ENCODE data around the gene DENND2D.
A peak's percentile ranks its signal among the peaks of the same experiment; 100 is the strongest.

The DENND2D gene, protein sequence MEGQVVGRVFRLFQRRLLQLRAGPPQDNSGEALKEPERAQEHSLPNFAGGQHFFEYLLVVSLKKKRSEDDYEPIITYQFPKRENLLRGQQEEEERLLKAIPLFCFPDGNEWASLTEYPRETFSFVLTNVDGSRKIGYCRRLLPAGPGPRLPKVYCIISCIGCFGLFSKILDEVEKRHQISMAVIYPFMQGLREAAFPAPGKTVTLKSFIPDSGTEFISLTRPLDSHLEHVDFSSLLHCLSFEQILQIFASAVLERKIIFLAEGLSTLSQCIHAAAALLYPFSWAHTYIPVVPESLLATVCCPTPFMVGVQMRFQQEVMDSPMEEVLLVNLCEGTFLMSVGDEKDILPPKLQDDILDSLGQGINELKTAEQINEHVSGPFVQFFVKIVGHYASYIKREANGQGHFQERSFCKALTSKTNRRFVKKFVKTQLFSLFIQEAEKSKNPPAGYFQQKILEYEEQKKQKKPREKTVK

DNA sequence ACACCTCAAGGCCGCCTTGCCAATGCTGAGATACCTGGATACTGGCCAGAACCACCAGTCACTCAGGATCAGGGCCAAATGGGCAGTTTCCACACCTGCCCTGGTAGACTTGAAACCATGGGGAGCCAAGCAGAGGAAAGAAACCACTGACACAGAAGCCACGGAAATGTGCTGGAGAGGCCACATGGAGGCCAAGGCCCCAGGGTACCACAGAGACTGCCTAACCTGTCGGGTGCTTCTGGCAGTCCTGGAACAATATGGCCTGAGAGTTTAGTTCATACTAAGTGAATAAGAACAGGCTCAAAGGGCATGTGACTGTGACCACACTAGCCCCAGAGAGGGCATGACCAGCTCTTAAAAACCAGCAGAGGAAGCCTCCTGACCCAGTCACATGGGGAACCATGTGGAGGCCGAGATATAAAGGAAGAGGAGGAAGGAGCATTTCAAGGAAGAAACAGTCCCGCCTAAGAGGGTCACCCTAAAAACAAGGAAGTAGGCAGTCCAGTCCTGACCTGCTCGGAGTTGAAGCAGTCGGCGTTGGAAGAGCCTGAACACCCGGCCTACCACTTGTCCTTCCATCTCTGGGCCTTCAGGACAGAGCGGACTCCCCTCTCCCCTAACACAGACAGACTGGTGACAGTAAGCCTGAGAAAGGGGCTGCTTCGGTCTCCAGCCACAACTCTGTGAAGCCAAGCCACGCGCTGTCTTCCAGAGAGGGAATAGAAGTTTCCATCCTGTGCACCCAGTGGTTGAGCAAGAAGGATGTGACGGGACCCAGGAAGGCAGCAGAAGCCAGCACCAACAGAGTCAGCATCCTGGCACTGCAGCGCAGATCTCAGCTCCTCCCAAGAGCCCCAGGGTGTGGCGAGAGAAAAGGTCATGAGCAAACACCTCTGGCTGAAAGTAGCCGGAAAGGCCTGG lies at the start of gene DENND2D:
TSS of gene DENND2D (minus strand) at position 766 of the 921 bp plus-strand sequence. CDS start at position 579, 187 bp downstream.
- peak; percentile 61 to 70 for DNase-seq (ENCODE audit: extremely low read depth in 1 of 2, low read depth in 1 of 2)

DNA sequence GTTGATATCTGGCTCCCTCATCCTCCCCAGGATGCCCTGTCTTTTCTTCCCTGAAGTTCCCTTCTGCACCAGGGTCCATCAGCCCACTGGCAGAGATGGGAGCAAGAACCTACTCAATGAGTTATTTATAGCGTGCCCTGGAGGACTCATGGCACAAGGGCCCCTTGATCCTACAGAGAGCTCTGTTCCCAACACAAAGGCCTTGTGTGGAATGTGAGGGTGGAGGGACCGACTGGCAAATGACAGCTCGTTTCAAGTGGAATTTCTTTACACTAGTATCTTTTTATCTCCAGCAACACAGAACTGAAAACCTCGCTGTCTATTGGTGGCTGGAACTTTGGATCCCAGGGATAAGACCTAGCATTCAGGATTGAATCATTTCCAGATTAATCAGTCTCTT lies 49.5 kb upstream of the DENND2D start:
- DNase-seq (ENCODE audit: extremely low read depth in 1 of 2, low read depth in 1 of 2) = no peak

DNA sequence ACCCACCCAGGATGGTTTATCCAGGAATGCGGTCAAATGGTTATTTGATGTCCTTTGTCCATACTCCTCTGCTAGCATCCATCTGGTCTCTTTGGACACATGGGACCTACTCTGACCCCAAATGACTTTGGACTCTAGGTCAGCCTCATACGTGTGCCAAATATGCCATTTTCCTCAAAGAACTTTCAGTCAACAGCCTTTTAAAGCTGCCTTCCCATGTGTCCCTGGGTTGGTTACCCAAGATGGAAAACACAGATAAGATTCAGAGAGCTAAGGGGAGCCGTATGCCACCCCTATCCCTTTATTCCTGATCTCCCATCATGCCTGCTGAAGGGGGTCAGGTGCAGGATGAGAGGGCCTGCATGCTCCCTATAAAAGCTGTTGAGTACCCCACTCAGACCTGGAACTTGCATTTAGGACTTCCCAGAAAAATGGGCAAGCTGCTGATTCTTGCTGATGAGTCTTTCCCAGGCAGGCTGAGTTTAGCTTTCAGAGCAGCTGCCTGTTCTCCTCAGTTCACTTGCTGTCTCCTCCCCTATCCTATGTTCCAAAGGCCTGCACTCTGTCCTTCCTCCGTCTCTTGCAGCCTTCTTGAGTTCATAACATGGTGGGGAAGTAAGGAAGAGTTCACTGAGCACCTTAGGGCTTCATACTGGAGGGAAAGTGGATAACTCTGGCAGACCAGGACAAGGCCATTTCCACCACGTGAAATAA lies 46.8 kb upstream of the DENND2D start:
- DNase-seq (ENCODE audit: extremely low read depth in 1 of 2, low read depth in 1 of 2) = no peak

DNA sequence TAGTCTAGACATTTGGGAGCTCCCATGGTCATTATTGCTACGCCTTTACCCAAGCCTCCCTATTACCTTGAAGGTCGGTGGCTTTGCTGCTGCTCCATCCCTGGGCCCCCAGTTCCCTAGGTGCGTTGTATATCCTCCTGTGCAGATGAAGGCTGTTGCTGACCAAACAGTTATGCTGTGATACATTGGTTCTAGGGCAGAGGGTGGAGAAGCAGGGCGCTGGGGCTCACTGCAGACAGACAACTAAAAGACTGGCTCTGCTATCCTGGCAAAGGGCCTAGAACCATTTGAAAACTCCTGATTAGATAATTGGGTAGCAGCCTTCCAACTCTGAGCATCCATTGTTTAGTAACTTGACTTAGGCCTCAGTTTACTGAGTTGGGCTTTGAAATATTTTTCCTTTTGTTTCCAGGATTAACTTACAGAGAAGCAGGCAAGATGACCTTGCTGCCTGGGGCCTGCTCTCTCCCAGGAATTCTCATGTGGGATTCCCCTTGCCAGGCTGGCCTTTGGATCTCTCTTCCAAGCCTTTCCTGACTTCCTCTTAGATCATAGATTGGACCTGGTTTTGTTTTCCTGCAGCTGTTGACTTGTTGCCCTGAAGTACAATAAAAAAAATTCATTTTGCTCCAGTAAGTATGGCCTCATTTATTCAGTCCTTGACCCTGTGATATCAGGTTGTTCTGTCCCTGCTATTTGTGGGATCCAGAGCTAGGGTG lies 42.5 kb upstream of the DENND2D start:
- DNase-seq (ENCODE audit: extremely low read depth in 1 of 2, low read depth in 1 of 2) = no peak

DNA sequence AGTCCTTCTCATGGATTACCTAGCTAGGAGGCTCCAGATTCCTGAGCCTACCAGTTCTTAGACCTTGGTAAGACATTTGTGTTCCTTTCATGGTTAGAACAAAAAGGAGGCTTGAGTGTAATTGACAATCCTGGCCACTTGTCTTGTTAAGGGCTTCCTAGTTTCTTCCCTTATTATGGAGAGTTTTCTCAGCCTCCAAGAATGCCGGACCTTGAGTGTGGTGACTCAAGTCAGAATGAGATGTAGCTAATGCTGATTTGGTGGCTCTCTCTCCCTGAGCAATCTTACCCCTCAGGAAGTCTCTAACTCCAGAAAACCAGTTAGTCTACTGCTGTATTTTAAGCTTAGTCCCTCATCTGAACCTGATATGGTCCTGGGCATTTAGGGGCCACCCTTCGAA lies 41.4 kb upstream of the DENND2D start:
- DNase-seq (ENCODE audit: extremely low read depth in 1 of 2, low read depth in 1 of 2) = no peak

DNA sequence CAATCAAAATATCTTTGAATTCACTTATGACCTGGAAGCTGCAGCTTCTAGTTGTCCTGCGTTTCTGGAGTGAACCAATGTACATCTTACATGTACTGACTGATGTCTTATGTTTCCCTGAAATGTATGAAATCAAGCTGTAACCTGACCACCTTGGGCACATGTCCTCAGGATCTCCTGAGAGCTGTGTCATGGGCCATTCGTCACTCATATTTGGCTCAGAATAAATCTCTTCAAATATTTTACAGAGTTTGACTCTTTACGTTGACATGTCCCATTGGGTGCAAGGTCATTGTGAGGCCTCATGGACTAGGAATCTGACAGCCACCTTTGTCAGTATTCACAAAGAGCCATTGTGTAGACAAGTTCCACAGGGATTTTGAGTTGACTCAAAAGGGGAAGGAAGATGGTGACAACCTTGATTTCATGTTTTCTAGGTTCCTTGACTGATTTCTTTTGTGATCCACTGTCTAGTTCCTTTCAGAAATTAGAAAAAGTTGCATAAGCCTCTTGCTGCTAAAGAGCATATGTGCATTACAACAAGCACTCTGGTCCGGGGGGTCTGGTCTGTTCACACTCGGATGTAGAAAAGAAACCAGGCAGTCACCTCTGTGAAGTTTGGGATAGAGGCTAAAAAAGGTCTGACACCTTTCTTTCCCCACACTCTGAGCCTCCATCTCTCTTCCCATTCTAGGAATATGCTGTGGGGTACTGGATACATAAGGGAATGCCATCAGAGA lies 37.8 kb upstream of the DENND2D start:
- no peak for DNase-seq (ENCODE audit: extremely low read depth in 1 of 2, low read depth in 1 of 2)

DNA sequence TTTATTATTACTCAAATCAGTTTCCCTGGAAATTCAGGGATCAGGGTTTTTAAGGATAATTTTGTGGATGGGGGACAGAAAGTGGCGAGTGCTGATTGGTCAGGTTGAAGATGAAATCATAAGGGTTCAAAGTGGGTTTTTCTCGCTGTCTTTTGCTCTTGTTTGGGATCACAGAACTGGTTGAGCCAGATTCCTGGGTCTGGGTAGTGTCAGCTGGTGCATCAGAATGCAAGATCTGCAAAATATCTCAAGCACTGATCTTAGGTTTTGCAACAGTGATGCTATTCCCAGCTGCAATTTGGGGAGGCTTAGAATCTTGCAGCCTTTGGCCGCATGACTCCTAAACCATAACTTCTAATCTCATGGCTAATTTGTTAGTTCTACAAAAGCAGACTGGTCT lies 36.4 kb upstream of the DENND2D start:
- no peak for DNase-seq (ENCODE audit: extremely low read depth in 1 of 2, low read depth in 1 of 2)

DNA sequence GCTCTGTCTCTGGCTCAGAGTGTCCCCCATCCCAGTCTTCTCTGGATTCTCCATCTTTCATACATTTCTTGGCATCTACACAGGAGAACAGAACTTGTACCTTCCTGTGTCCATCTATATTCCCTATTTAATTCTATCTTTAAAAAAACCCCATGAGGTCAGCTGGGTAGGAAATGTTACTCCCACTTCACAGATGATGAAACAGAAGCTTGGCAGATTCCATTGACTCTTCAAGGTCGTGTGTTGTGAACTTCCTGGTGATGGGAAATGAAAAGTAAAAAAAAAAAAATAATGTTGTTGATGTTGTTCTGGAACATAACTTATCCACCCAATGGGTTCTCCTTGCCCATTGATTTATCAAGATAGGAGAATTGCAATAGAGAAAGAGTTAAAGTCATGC lies 35.9 kb upstream of the DENND2D start:
- no peak for DNase-seq (ENCODE audit: extremely low read depth in 1 of 2, low read depth in 1 of 2)

DNA sequence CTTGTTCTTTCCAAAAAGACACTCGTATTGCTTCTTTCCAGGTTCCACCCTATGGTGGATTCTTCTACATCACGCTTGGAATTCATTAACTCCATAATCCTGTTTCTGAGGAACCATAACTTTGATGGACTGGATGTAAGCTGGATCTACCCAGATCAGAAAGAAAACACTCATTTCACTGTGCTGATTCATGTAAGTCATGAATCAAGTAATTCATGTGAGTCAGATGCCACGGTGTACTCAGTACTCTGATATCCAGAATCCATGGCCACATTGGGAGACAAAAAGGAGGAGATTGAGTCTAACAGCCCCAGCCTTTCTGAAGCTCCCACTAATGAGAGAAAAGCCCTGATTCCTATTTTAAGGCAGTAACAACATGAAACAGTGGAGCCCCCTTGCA lies 34.4 kb upstream of the DENND2D start:
- no peak for DNase-seq (ENCODE audit: extremely low read depth in 1 of 2, low read depth in 1 of 2)

DNA sequence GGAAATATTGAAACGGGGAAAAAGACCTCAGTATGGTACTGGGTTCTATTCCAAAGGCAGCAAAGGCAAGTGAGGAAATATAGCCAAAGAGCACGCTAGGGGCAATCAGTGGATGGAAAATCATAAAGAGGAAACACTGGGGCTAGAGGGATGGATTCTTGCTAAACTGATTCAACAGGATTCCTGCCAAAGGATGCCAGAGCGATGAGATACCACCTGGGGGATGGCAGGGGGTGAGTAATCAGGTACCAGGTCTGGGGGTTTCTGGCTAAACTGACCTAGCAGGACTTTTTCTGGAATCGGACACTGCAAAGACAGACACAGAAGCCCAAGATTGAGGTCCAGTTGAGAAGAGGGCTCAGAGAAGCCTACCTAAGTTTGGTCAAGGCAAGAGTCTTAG lies 33.8 kb upstream of the DENND2D start:
- no peak for DNase-seq (ENCODE audit: extremely low read depth in 1 of 2, low read depth in 1 of 2)

DNA sequence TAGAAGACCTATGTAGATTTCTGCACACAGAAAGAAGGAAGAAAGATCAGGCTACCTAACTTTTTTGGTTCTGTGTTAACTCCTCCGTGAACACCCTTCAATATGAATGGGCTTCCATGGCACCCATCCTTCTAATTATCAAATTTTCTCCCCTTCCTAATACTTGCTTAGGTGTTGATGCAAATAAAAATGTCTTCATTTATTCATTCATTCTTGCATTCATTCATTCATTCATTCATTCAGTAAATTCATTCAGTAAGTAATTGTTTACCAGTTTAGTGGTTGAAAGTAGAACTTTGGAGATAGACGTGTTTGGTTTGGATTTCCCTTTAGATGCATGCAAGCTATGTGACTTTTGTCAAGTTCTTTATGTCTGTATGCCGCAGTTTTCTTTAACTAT lies 31.7 kb upstream of the DENND2D start:
- no peak for DNase-seq (ENCODE audit: extremely low read depth in 1 of 2, low read depth in 1 of 2)

DNA sequence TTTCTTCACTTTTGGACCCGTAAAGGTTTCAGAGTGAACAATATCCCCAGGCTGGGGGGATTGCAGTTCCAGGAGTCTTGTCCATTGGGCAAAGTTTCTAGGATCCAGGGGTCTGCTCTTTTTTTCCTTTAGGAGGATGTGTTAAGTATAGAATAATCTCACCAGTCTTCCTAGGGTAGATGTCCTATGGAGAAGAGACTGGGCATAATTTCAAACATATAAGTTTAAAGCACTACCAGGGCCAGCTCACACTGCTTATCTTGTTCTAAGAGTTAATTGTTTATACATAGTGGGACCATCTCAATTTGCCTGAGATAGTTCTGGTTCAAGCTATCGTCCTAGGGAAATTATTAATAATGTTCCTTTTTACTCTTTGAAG lies 28.3 kb upstream of the DENND2D start:
- no peak for DNase-seq (ENCODE audit: extremely low read depth in 1 of 2, low read depth in 1 of 2)

DNA sequence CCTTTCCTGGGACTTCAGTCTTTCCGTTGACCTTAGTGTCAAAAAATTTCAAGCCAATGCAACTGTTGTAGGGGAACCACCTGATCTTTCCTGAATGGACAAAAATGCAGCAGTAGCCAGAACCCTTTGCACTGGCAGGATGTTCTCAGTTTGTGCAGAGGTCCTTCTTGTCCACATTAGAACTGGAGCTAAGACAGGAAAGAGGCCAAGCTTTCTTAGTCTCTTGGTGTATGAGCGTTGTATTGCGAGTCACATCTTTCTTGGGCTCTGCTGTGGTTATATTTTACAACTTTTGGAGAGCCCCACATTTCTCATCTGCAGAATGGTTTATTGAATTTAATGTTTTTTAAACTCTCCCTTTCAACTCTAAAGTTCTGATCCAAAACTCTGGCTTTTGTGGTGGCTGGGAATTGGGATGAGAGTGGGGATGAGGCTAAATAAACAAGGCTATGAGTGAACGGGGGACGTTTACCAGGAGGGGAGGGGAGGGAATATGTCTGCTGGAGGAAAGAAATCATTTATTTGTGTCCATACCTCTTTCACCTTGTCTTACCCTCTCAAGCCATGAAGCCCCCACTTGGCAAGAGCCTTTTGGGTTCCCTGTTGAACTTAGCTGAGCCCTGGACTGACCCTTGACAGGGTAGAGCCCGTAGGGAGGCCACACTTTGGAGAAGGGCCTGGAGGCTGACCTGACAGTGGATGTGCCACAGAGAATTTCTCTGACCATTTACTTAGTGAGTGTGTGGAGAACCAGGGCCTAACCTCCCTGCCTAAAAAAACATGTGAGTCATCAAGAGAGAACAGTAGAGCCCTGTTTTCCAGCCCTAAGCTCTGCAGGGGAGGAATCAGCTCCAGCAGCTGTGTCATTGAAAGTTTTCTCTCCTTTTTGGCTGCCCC lies 27.7 kb upstream of the DENND2D start:
- no peak for DNase-seq (ENCODE audit: extremely low read depth in 1 of 2, low read depth in 1 of 2)

DNA sequence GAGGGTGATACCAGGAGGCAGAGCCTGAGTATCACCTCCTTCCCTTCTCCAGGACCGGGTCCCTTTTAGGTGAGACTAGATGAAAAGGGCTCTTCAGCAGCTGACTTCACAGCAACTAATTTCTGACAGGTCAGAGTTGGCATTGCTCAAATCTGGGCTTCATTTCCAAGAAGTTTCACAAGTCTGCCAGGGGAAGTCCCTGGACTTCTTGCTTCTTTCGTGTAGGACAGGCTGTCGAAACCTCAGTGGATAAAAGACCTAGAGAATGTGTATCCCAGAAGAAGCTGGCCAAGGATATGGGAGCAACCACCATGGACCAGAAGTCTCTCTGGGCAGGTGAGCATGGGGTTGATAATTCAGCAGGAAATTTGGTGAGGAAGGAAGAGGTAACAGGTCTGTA lies 27.0 kb upstream of the DENND2D start, which contains the start of gene CHI3L2:
TSS of gene CHI3L2 (plus strand) at position 280 of the 400 bp plus-strand sequence. CDS start at position 297, 17 bp downstream.
- DNase-seq (ENCODE audit: extremely low read depth in 1 of 2, low read depth in 1 of 2) = no peak

DNA sequence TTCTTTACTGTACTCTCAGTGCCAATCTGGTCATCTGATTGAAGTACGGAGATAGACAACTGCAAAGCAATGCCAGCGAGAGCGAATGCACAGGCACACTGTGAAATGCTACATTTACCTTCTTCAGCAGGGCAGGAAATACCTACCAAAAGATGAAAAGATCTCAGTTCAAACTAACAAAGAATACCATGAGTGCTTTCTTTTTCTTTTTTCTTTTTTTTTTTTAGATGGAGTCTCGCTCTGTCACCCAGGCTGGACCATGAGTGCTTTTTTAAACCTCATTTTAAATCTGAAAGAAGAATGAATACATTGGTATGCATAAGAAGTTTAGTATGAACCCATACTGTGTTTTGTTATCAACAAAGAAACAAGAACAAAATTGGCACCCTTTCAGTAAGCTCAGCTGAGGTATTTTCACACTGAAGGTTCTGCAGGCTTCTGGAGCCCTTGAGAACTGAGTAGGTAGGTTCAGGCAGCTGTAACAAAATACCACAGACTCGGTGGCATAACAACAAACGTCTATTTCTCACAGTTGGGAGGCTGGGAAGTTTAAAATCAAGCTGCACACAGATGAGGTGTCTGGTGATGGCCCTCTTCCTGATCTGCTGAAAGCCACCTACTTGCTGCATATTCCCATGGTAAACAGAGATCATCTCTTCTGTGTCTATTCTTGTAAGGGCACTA lies 25.4 kb upstream of the DENND2D start:
- DNase-seq (ENCODE audit: extremely low read depth in 1 of 2, low read depth in 1 of 2) = no peak

DNA sequence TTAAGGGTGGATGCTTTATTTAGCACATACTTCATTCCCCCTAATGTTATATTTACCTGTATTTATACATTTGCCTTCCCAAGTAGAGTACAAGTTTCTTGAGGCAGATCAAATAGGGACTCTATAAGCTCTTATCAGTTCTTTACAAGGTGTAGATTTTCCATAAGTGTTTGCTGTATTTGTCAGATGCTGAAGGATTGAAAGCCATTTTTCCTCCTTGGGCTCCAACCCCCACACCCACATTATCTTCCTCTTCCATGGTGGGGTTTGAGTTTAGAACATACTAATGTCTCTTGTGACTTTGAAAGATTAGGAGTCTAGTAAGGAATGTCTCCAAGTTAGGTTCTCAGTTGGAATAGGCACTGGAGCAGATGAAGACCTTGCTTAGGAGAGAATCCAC lies 24.6 kb upstream of the DENND2D start:
- DNase-seq (ENCODE audit: extremely low read depth in 1 of 2, low read depth in 1 of 2) = no peak

DNA sequence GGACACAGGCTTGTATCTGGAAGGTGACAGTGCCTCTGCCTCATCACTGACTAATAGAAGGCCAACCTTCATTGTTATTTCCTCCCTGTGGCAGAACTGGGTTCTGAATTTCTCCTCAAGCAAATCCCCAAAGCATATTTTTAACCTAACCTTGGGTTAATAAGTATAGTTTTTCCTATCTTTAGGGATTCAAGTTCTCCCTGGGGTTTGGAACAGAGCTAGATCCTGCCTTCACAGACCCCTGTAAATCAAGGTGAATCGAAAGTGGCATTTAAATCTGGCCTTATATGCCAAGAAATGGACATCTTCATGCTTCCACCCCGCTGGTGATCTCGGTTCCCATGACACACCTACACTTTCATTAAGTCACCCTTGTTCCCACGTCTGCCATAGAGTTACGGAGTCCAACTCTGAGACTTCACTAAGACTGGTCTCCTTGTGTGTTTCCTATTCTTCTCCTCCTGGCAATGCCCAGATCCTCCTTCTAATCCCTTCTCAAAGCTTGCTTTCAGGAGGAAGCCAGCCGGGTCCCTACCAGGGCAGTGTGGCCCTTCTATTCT lies 22.8 kb upstream of the DENND2D start:
- no peak for DNase-seq (ENCODE audit: extremely low read depth in 1 of 2, low read depth in 1 of 2)
